Mammary epithelial cell (primary cell): ENCODE data around the gene SYCN.

Experiments used
- CTCF ChIP-seq, 2 donors: IDR thresholded peaks in 1 of 2; conservative IDR thresholded peaks in 1 of 2; 2 replicates each; pipeline ENCODE4 v1.5.1; 2011 to 2012; ENCODE audit warnings: inconsistent platforms in 2 of 2, low read length in 2 of 2, mild to moderate bottlenecking in 2 of 2, control low read depth in 1 of 2, low read depth in 1 of 2; ENCODE audit not compliant: insufficient read depth in 1 of 2; ENCODE audit errors: extremely low read depth in 1 of 2
- EZH2 ChIP-seq: IDR thresholded peaks from 2 replicates; pipeline ENCODE4 v1.6.1; 2012; ENCODE audit warnings: low read length, inconsistent platforms, borderline replicate concordance

- TF ChIP-seq EZH2 (no peak), CTCF (conservative IDR thresholded peaks at IDR 0.05 in 1 of 2, IDR thresholded peaks at IDR 0.05 in 1 of 2; ENCODE audit: extremely low read depth in 1 of 2, insufficient read depth in 1 of 2, low read depth in 1 of 2, low read length in 2 of 2) (no peak)
Measured at GRCh38 chr19:39179754-39180153, 24.3 kb downstream of the SYCN start.
